DND-41 (cell line): ENCODE measurements around the gene MYOM1.

ENCODE experiments used
- CTCF ChIP-seq: IDR thresholded peaks from 2 replicates; pipeline ENCODE4 v1.5.1; 2012; ENCODE audit warnings: borderline replicate concordance, low read length, moderate library complexity, mild to moderate bottlenecking; ENCODE audit not compliant: poor library complexity, severe bottlenecking; ENCODE audit errors: extremely low read depth
- EZH2 ChIP-seq: IDR thresholded peaks from 3 replicates; pipeline ENCODE4 v1.6.1; 2012; ENCODE audit warnings: borderline replicate concordance, low read depth, mild to moderate bottlenecking, moderate library complexity, low read length, inconsistent platforms; ENCODE audit not compliant: severe bottlenecking

- TF ChIP-seq EZH2 = no peak
- no peak for TF ChIP-seq CTCF
Measured at GRCh38 chr18:3084206-3084605, 135.6 kb downstream of the MYOM1 start.
